Caco-2 (cell line): ENCODE measurements around the gene FUZ. TPM values are rescaled to one million over a fixed set of nuclear protein-coding genes. Genes with fewer than 3 reads are reported as not detected.

Source experiments
- BruUV-seq: library from RNA; stranded (reverse); fragments of 400-500 nt; replicated peaks from 2 replicates; lab custom pipeline; 2021; lab: Mats Ljungman, UMichigan
- CTCF ChIA-PET: fragments of 300-600 bp; sonication (Branson Sonifier 250); formaldehyde crosslinking; loops from one replicate; lab custom pipeline; 2022; ENCODE audit warnings: antibody characterized with exemption; lab: Charles Lee
- POLR2A ChIA-PET: fragments of 300-600 bp; sonication (Branson Sonifier 250); formaldehyde crosslinking; loops from one replicate; lab custom pipeline; 2022; ENCODE audit warnings: antibody characterized with exemption; lab: Charles Lee
- DNase-seq, 2 experiments: peaks; one replicate each; pipeline versions ENCODE4 v3.0.0 to v3.0.0-alpha.2; 2020 to 2022
- H3K27me3 ChIP-seq: replicated peaks from 2 replicates; pipeline ENCODE4 v1.6.0; 2011; ENCODE audit warnings: low read length; ENCODE audit not compliant: control insufficient read depth, insufficient read depth
- H3K36me3 ChIP-seq: 2 replicates; pipeline ENCODE4 v1.5.1; 2011; ENCODE audit warnings: low read length; ENCODE audit not compliant: control insufficient read depth, insufficient read depth
- H3K4me1 ChIP-seq: fragments of 250-450 bp; sonication (Bioruptor Pico); 2 replicates; pipeline ENCODE4 v1.5.1; 2020; ENCODE audit warnings: mild to moderate bottlenecking
- H3K4me3 ChIP-seq: 2 replicates; pipeline ENCODE4 v1.5.1; 2011; ENCODE audit warnings: low read depth, mild to moderate bottlenecking, control low read depth, low read length
- H3K9me3 ChIP-seq: fragments of 250-450 bp; sonication (Bioruptor Pico); 2 replicates; pipeline ENCODE4 v1.5.1; 2020; ENCODE audit warnings: mild to moderate bottlenecking, moderate library complexity
- H3K27ac Mint-ChIP-seq: one replicate; pipeline ENCODE4 v1.8.0; 2022; ENCODE audit warnings: mixed read lengths; ENCODE audit not compliant: unreplicated experiment
- H3K27me3 Mint-ChIP-seq: one replicate; pipeline ENCODE4 v1.8.0; 2022; ENCODE audit warnings: mixed read lengths; ENCODE audit not compliant: insufficient read depth, unreplicated experiment
- H3K36me3 Mint-ChIP-seq: one replicate; pipeline ENCODE4 v1.8.0; 2022; ENCODE audit warnings: mild to moderate bottlenecking, mixed read lengths; ENCODE audit not compliant: insufficient read depth, unreplicated experiment
- H3K4me1 Mint-ChIP-seq: one replicate; pipeline ENCODE4 v1.8.0; 2022; ENCODE audit warnings: low read depth, mixed read lengths; ENCODE audit not compliant: unreplicated experiment
- H3K4me3 Mint-ChIP-seq: one replicate; pipeline ENCODE4 v1.8.0; 2022; ENCODE audit warnings: mild to moderate bottlenecking, moderate library complexity, mixed read lengths; ENCODE audit not compliant: unreplicated experiment
- H3K9me3 Mint-ChIP-seq: one replicate; pipeline ENCODE4 v1.8.0; 2022; ENCODE audit warnings: mixed read lengths; ENCODE audit not compliant: unreplicated experiment
- intact Hi-C: fragments of 100-400 bp; cut with micrococcal nuclease; formaldehyde crosslinking; loops from one replicate; pipeline ENCODE4 v1.10.0; 2022; ENCODE audit not compliant: unreplicated experiment
- total RNA-seq: library from RNA; stranded (reverse); gene quantifications from 2 replicates; pipeline ENCODE4 v1.2.3, GENCODE V29; 2022
- TF ChIP-seq, protein P1 (sequence below), 2 experiments: fragments of 200-600 bp in 1 of 2; IDR thresholded peaks; 1 replicate in 1 of 2; 2 replicates in 1 of 2; pipeline versions ENCODE4 v1.5.1 to v1.8.0; 2011 to 2022; ENCODE audit warnings: antibody characterized with exemption in 1 of 2, control low read depth in 1 of 2, inconsistent platforms in 1 of 2, low read depth in 1 of 2, low read length in 1 of 2, mild to moderate bottlenecking in 1 of 2, moderate library complexity in 1 of 2; ENCODE audit not compliant: insufficient read depth in 1 of 2, severe bottlenecking in 1 of 2, unreplicated experiment in 1 of 2

Gene FUZ
- total RNA-seq, 1 experiment from 2014 or later, result 0.75 TPM

- peak; percentile 94 to 96 for DNase-seq
- Histone ChIP-seq H3K4me3 (peak within 1 kb of the TSS; percentile 73), H3K9me3 (no peaks in the 10 kb centered on the region), H3K27me3 (no peaks in the 10 kb centered on the region), H3K36me3 (peaks cover 5% of the 10 kb centered on the region; the same call in 1 of the 2 replicates), H3K4me1 (peaks cover 14% of the 10 kb centered on the region)
- Mint-ChIP-seq H3K27ac (peak within 1 kb of the TSS; percentile 97), H3K9me3 (peaks cover 16% of the 10 kb centered on the region), H3K4me3 (peak within 1 kb of the TSS; percentile 82), H3K27me3 (no peaks in the 10 kb centered on the region), H3K36me3 (peaks cover 63% of the 10 kb centered on the region), H3K4me1 (peaks cover 17% of the 10 kb centered on the region)
- POLR2A ChIA-PET, result interaction anchor here (0.5 to 1.7 kb wide), 11 partner anchors 15 to 1227 kb away, joined by 3 to 17 read pairs (median 6); partner anchors contain the start of genes AP2A1, MED25 and SCAF1
- CTCF ChIA-PET, result interaction anchor here (0.6 to 1.1 kb wide), 4 partner anchors 12 to 170 kb away, joined by 3 to 7 read pairs (median 4); no protein-coding TSS in a partner anchor
- intact Hi-C loops, result loop anchor here (1.0 to 5.0 kb wide), 3 partner anchors 19 to 83 kb away; partner anchors contain the start of genes AP2A1 and MED25
- TF ChIP-seq, protein P1, sequence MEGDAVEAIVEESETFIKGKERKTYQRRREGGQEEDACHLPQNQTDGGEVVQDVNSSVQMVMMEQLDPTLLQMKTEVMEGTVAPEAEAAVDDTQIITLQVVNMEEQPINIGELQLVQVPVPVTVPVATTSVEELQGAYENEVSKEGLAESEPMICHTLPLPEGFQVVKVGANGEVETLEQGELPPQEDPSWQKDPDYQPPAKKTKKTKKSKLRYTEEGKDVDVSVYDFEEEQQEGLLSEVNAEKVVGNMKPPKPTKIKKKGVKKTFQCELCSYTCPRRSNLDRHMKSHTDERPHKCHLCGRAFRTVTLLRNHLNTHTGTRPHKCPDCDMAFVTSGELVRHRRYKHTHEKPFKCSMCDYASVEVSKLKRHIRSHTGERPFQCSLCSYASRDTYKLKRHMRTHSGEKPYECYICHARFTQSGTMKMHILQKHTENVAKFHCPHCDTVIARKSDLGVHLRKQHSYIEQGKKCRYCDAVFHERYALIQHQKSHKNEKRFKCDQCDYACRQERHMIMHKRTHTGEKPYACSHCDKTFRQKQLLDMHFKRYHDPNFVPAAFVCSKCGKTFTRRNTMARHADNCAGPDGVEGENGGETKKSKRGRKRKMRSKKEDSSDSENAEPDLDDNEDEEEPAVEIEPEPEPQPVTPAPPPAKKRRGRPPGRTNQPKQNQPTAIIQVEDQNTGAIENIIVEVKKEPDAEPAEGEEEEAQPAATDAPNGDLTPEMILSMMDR (IDR thresholded peaks at IDR 0.05; ENCODE audit: insufficient read depth in 1 of 2, low read depth in 1 of 2, low read length in 1 of 2, severe bottlenecking in 1 of 2, unreplicated experiment in 1 of 2), result no peak
- BruUV-seq, result TSS peak; percentile 44
These were observed 37.6 kb upstream of the FUZ start, which contains the start of gene PTOV1 for GRCh38 chr19:49850487-49851342. Gene PTOV1 (plus strand): TSS chr19:49851159.

GRCh38 chr19:49850221-49850486 lies 37.1 kb upstream of the FUZ start:
- H3K4me1 Mint-ChIP-seq, result peaks cover 17% of the 10 kb centered on the region
- intact Hi-C loops, result loop anchor here (1.0 to 5.0 kb wide), 3 partner anchors 19 to 83 kb away; partner anchors contain the start of genes AP2A1 and MED25
- Histone ChIP-seq H3K4me3 (peak overlapping the region; percentile 73), H3K36me3 (peaks cover 1% of the 10 kb centered on the region; the same call in 1 of the 2 replicates), H3K4me1 (peaks cover 14% of the 10 kb centered on the region), H3K9me3 (no peaks in the 10 kb centered on the region), H3K27me3 (no peaks in the 10 kb centered on the region)
- no TSS peak for BruUV-seq
- ChIA-PET POLR2A (interaction anchor here (0.6 to 1.7 kb wide), 9 partner anchors 15 to 1227 kb away, joined by 3 to 17 read pairs (median 6); partner anchors contain the start of genes AP2A1 and SCAF1), CTCF (interaction anchor here (0.8 to 1.1 kb wide), 2 partner anchors 13 to 19 kb away, joined by 4 to 7 read pairs; no protein-coding TSS in a partner anchor)
- H3K27ac Mint-ChIP-seq, result peak overlapping the region; percentile 97
- peaks cover 57% of the 10 kb centered on the region for H3K36me3 Mint-ChIP-seq
- peak overlapping the region; percentile 82 for H3K4me3 Mint-ChIP-seq
- no peak for DNase-seq
- no peaks in the 10 kb centered on the region for H3K27me3 Mint-ChIP-seq
- TF ChIP-seq, protein P1 (IDR thresholded peaks at IDR 0.05; ENCODE audit: insufficient read depth in 1 of 2, low read depth in 1 of 2, low read length in 1 of 2, severe bottlenecking in 1 of 2, unreplicated experiment in 1 of 2), result no peak
- H3K9me3 Mint-ChIP-seq, result peaks cover 16% of the 10 kb centered on the region
